ENCODE data around the gene ENTR1.

Gene ENTR1

GRCh38 chr9:136358888-136359287 lies 51.5 kb downstream of the ENTR1 start:
- no peak for DNase-seq

- no peak for DNase-seq
Measured at GRCh38 chr9:136358016-136358415, 52.4 kb downstream of the ENTR1 start.

GRCh38 chr9:136357202-136357725 lies 53.1 kb downstream of the ENTR1 start:
- DNase-seq, result no peak

GRCh38 chr9:136355616-136356557 lies 54.5 kb downstream of the ENTR1 start:
- DNase-seq, result no peak

GRCh38 chr9:136354592-136355085 lies 55.8 kb downstream of the ENTR1 start:
- no peak for DNase-seq

- DNase-seq, result no peak
Measured at GRCh38 chr9:136353757-136354488, 56.5 kb downstream of the ENTR1 start.

- no peak for DNase-seq
Measured at GRCh38 chr9:136353088-136353487, 57.3 kb downstream of the ENTR1 start.

- peak in 1 of 2 experiments; percentile 35 for DNase-seq
Measured at GRCh38 chr9:136352682-136353081, 57.7 kb downstream of the ENTR1 start.
